ENCODE data around the gene FAM236A.
"Not testable (repeated sequence)": the region's sequence is repeated elsewhere in the genome, so short reads cannot be mapped to it uniquely, and the experiment has no call there.

Gene FAM236A

GRCh38 chrX:72937906-72938305, at the start of gene FAM236A:
Gene FAM236A, plus strand, starts transcription at chrX:72938206. Its CDS starts 57 bp downstream, at chrX:72938263.
- not testable (repeated sequence) for DNase-seq (ENCODE audit: low read depth in 2 of 2, low spot score in 1 of 2)

GRCh38 chrX:72889740-72890139, 48.3 kb upstream of the FAM236A start:
- not testable (repeated sequence) for DNase-seq (ENCODE audit: low read depth in 2 of 2, low spot score in 1 of 2)

GRCh38 chrX:72912315-72912714, 25.7 kb upstream of the FAM236A start, which contains the start of gene FAM236C:
Gene FAM236C, plus strand, starts transcription at chrX:72912615. Its CDS starts 100 bp downstream, at chrX:72912715.
- DNase-seq (ENCODE audit: low read depth in 2 of 2, low spot score in 1 of 2): not testable (repeated sequence)

- not testable (repeated sequence) for DNase-seq (ENCODE audit: low read depth in 2 of 2, low spot score in 1 of 2)
Observed at GRCh38 chrX:72916096-72916495, 21.9 kb upstream of the FAM236A start.

- not testable (repeated sequence) for DNase-seq (ENCODE audit: low read depth in 2 of 2, low spot score in 1 of 2)
Observed at GRCh38 chrX:72932283-72932682, 5.7 kb upstream of the FAM236A start.

- not testable (repeated sequence) for DNase-seq (ENCODE audit: low read depth in 2 of 2, low spot score in 1 of 2)
Observed at GRCh38 chrX:72936455-72936854, 1.6 kb upstream of the FAM236A start.

- DNase-seq (ENCODE audit: low read depth in 2 of 2, low spot score in 1 of 2): not testable (repeated sequence)
Observed at GRCh38 chrX:72936882-72937455, 1.0 kb upstream of the FAM236A start.

GRCh38 chrX:72942272-72942671, 4.3 kb downstream of the FAM236A start:
- not testable (repeated sequence) for DNase-seq (ENCODE audit: low read depth in 2 of 2, low spot score in 1 of 2)

- DNase-seq (ENCODE audit: low read depth in 2 of 2, low spot score in 1 of 2): not testable (repeated sequence)
Observed at GRCh38 chrX:72943035-72943818, 5.2 kb downstream of the FAM236A start.

GRCh38 chrX:72943819-72944169, 5.8 kb downstream of the FAM236A start, which contains the start of gene DMRTC1:
Gene DMRTC1, minus strand, starts transcription at chrX:72943837. Its CDS starts 68,143 bp downstream, at chrX:72875694.
- not testable (repeated sequence) for DNase-seq (ENCODE audit: low read depth in 2 of 2, low spot score in 1 of 2)

- DNase-seq (ENCODE audit: low read depth in 2 of 2, low spot score in 1 of 2): not testable (repeated sequence)
Observed at GRCh38 chrX:72959971-72960370, 22.0 kb downstream of the FAM236A start.

GRCh38 chrX:72971859-72972258, 33.9 kb downstream of the FAM236A start:
- DNase-seq (ENCODE audit: low read depth in 2 of 2, low spot score in 1 of 2): not testable (repeated sequence)

- not testable (repeated sequence) for DNase-seq (ENCODE audit: low read depth in 2 of 2, low spot score in 1 of 2)
Observed at GRCh38 chrX:72974885-72975284, 36.9 kb downstream of the FAM236A start.

GRCh38 chrX:72980894-72981469, 43.0 kb downstream of the FAM236A start:
- DNase-seq (ENCODE audit: low read depth in 2 of 2, low spot score in 1 of 2): not testable (repeated sequence)
